ENCODE results near the gene ANKRD10.
A peak's percentile ranks its signal among the peaks of the same experiment; 100 is the strongest.
"Not testable (repeated sequence)": the region's sequence is repeated elsewhere in the genome, so short reads cannot be mapped to it uniquely, and the experiment has no call there.

The ANKRD10 gene

GRCh38 chr13:110915057-110915873, at the start of gene ANKRD10:
TSS of gene ANKRD10 (minus strand) at chr13:110915069. CDS start at chr13:110914934, 135 bp downstream.
- DNase-seq (ENCODE audit: low read depth): peak; percentile 88

DNA sequence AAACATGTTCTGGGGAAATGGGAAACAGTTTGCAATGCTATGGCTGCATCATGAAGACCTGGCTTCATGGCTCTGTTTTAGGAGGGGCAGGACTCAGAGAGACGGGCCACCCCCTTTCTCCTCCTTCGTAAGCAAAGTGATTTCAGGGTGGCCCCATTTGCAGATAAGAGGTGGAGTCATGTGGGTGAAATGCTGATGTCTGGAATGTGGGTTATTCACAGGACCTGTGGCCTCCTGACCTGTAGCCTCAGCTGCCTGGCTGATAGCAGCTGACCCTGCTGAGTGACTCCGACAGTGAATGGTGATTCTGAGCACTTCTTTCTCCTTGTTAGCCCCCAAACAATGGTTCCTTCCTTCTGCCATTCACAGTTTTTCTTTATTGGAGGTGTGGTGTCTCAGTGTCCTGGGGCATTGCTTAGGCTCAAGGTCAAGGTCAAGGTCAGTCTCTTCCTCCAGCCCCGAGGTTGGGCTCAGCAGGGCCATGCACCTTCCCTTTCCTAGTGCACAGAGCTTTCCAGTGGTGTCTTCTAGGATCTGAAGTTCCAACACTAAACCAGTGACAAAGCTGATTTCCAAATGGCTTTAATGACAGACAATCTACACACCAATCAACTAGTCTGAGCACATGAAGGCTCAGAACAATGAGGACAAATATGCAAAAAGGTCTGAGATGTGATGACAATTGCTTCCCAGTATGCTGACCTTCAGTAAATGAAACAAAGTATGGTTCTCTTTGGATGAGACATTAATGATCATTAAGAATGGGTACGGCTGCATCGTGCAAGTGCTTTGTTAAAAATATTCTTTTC, 49.6 kb upstream of the ANKRD10 start:
- DNase-seq (ENCODE audit: low read depth): no peak

DNA sequence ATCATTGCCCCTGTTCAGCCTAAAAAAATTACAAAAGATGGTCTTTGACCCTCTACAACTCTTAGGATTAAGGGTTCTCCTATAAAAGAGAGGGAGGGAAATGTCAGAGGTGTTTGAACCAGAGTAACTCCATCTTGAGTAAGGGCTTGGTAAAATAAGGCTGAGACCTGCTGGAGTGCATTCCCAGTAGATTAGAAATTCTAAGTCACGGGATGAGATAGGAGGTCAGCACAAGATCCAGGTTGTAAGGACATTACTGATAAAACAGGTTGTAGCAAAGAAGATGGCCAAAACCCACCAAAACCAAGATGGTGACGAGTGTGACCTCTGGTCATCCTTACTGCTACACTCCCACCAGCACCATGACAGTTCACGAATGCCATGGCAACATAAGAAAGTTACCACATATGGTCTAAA, 48.7 kb upstream of the ANKRD10 start:
- DNase-seq (ENCODE audit: low read depth): no peak

- DNase-seq (ENCODE audit: low read depth): no peak
These were observed 47.1 kb upstream of the ANKRD10 start for GRCh38 chr13:110961959-110962358.

DNA sequence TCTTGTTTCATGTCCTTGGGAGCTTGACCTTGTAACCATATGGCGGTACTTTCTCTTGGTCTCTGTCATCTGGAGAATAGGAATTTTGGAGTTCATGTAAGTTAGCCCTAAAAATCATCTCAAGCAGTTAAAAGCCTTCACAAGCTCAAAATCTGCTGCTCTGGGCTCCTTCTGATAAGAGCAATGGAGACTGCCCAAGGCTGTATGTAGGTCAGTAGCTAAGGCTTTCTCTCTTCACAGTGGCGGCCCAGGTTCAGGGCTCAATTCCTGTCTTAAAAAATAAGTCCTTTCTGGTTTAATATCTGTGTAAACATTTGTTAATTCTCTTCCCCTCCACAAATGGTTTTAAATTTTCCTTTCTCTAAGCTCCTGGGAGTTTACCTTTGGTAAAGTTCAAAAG, 45.3 kb upstream of the ANKRD10 start:
- DNase-seq (ENCODE audit: low read depth): no peak

DNA sequence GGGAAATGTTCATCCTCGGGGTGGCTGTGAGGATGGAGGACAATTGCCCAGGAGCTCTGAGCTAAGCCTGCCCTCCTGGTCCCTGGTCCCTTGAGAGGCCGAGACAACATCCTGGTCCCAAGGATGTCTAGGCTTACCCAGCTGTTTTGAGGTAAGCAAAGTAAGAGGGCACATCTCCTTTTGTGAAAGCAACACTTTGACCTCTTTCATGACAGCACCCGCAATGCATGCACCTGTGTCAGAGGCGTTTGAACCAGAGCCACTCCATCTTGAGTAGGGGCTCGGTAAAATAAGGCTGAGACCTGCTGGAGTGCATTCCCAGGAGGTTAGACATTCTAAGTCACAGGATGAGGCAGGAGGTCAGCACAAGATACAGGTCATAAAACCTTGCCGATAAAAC, 43.1 kb upstream of the ANKRD10 start:
- DNase-seq (ENCODE audit: low read depth): no peak

DNA sequence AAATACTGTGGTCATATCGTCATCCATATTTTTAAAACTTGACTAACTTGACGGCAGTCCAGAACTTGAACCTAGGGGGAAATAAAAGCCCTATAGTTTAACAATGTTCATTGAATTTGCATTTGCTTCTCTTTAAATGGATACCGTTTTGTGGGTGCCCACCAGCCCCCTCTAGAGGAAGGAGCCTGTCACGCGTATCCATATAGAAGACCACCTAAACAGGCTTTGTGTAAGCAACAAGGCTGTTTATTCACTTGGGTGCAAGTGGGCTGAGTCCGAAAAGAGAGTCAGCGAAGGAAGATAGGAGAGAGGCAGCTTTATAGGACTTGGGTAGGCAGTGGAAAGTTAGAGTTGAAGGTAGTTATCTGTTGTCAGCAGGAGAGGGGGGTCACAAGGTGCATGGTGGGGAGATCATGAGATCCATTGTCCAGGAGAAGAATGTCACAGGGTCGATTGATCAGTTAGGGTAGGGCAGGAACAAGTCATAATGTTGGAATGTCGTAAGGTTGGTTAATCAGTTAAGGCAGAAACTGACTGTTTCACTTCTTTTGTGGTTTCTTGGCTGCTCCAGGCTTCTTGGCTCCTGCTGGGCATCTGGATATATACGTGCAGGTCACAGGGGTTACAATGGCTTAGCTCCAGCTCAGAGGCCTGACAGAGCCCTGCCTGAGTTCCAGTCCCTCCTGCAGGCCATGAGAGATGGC, 42.5 kb upstream of the ANKRD10 start:
- DNase-seq (ENCODE audit: low read depth): no peak

DNA sequence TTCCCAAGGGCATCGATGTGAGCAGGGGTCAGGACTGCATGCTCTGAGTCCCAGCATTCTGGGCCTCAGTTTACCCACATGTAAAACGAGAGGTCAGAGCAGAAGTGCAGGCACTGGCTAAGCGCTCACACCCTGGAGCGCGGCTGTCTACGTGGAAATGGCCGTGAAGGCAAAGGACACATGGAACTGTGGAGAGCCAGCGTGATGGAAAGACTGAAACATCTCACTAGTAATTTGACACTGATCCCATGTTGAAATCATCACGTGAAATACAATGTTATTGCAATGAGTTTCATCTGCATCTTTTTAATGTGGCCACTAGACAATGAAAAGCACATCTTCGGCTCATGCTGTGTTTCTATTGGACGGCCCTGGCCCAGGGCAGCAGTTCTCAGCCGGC, 41.3 kb upstream of the ANKRD10 start:
- not testable (repeated sequence) for DNase-seq (ENCODE audit: low read depth)

DNA sequence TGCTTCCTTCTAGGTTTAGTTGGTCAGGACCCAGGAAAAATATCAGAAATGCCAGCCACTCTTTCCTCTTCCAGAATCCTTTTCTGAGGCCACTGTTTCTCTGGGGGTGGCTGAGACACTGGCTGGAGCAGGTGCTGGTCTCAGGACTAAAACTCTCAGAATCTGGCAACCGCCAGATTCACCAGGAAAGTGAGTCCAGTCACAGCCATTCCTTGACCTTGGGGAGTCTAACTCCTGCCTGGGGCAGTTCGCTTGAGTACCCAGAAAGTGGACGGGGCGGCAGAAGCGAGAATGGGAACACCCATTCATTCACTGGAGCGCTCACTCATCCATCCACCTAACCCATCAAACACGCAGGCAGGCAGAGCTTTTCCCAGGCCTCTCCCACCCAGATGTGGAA, 40.7 kb upstream of the ANKRD10 start:
- not testable (repeated sequence) for DNase-seq (ENCODE audit: low read depth)

DNA sequence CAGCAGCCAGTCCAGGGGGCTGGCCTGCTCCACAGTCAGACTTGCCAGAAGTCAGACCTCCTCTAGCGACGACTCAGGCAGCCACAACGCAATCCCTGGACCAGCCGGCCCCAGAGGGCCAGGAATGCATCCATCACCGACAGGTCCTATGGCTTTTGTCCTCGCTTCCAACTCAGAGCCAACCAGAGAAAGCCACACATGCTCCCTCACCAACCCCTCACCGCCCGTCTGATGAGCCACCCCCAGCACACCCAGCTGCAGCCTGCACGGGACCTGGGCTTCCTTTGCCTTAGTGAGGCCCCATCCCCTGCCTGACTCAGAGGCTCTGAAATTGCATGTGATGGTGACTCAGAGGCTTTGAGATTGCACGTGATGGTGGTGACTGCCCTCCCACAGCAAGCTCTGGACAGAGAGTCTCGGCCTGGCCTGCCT, 40.2 kb upstream of the ANKRD10 start:
- DNase-seq (ENCODE audit: low read depth): peak; percentile 6

GRCh38 chr13:110954533-110954920, 39.7 kb upstream of the ANKRD10 start:
- DNase-seq (ENCODE audit: low read depth): not testable (repeated sequence)

DNA sequence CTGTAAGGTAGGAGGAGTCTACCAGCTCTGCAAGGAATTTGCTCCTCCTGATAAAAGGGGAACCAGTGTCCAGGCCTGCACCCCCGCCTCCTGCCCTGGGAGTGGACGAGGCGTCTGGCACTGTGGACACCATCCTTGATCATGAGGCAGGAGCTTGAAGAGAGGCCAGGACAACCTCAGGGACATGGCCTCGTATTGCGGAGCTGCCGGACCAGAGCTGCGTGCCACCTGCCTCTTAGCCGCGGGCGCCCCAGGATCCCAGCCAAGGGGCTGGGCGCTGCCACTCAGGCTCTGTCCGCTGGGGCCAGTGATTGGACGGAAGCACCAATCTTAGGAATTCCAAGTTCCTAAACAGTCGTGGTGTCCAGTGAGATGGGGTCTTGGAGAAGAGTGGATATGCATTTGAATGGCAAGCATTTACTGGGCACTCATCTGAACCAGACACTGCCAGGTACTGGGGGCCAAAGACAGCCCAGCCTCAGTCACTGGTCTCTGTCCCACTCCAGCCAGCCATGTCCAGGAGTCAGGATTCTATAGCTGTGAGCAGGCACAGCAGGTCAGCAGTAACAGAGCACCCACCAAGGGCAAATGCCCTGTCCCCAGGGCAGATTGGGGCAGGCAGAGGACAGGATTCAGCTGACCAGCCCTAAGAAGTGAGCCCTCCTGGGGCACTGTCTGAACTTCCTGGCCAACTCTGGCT, 39.1 kb upstream of the ANKRD10 start:
- DNase-seq (ENCODE audit: low read depth): no peak

DNA sequence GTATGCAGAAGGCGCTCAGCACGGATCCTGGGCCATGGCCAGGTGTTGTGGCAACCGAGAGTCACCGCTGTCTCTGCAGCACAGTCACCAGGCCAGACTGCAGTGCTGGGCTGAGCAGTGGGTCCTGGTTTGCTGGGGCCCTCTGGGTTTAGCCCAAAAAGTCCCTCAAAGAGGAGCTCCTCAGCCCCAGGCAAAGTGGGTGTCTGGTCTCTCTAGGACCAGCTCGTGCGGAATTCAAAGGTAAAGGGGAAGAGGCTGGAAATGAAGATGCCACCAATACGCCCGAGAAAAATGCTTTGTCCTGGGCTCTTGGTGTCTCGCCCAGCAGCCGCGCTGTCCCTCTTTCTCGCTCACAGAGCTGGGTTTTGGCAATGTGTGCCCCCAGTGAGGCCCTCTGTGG, 38.5 kb upstream of the ANKRD10 start:
- no peak for DNase-seq (ENCODE audit: low read depth)

- not testable (repeated sequence) for DNase-seq (ENCODE audit: low read depth)
These were observed 37.3 kb upstream of the ANKRD10 start for GRCh38 chr13:110952135-110952534.

- no peak for DNase-seq (ENCODE audit: low read depth)
These were observed 36.1 kb upstream of the ANKRD10 start for GRCh38 chr13:110950819-110951570.

GRCh38 chr13:110950356-110950755, 35.5 kb upstream of the ANKRD10 start:
- DNase-seq (ENCODE audit: low read depth): no peak

DNA sequence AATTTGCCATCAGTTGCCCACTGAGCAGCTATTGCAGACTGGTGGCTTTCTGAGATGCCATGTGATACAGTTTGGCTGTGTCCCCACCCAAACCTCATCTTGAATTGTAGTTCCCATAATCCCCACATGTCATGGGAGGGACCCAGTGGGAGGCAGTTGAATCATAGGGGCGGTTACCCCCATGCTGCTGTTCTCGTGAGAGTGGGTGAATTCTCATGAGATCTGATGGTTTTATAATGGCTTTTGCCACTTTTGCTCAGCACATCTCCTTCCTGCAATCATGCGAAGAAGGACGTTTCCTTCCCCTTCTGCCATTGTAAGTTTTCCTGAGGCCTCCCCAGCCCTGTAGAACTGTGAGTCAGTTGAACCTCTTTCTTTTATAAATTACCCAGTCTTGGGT, 34.8 kb upstream of the ANKRD10 start:
- DNase-seq (ENCODE audit: low read depth): no peak

DNA sequence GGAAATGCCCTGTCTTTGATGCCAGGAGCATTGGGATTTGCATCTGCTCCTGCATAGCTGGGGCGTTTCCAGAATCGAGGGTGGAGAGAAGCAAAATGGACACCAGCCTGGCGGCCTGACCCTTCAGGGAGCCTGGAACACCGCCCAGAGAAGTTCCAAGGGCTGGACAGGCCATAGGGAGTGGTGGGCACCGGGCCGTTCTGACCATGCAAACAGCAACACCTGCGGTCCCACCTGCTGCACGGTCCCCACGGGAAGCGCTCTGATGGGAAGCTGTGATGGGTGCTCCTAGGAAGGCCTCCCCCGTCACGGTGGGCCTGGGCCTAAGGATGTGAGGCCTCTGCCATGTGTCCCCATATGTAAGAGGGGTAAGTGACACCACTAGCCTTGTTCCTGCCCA, 34.2 kb upstream of the ANKRD10 start:
- DNase-seq (ENCODE audit: low read depth): no peak

DNA sequence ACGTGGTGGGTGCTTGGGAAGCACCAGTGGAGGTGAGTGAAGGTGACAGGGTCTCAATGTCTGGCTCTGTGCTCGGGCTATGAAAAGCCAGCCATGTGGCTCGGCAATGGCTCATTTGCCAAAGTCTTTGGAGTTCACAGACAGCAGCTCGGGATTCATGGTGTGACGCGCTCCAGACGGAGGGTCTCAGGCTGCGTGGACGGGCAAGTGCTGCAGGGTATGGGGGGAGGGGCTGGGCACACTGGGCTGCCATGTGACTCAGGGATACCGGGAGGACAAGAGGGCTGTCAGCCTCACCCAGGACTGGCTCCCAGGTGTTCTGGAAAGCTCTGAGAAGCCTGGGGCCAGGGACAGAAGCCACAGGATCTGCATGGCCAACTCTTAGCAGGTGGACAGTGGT, 32.5 kb upstream of the ANKRD10 start:
- not testable (repeated sequence) for DNase-seq (ENCODE audit: low read depth)

GRCh38 chr13:110945928-110946570, 31.2 kb upstream of the ANKRD10 start:
- no peak for DNase-seq (ENCODE audit: low read depth)
